Stimulated activated naive CD8-positive, alpha-beta T cell treated with anti-CD3 and anti-CD28 coated beads, Interleukin-15, Interleukin-2, amounts not matched to agents 100 ng/mL and 50 ng/mL, for 24 hours (primary cell): Measurements from ENCODE around the gene SPATC1L.
"Not testable (repeated sequence)": the region's sequence is repeated elsewhere in the genome, so short reads cannot be mapped to it uniquely, and the experiment has no call there.

Experiments
- H3K27ac Mint-ChIP-seq: one replicate; pipeline ENCODE4 v1.8.0; 2021; ENCODE audit warnings: mild to moderate bottlenecking, mixed read lengths
- H3K27me3 Mint-ChIP-seq: one replicate; pipeline ENCODE4 v1.8.0; 2021; ENCODE audit warnings: mixed read lengths
- H3K36me3 Mint-ChIP-seq: one replicate; pipeline ENCODE4 v1.8.0; 2021; ENCODE audit warnings: low read depth, mixed read lengths
- H3K4me1 Mint-ChIP-seq: one replicate; pipeline ENCODE4 v1.8.0; 2021; ENCODE audit warnings: low read depth, mixed read lengths
- H3K4me3 Mint-ChIP-seq: one replicate; pipeline ENCODE4 v1.8.0; 2021; ENCODE audit warnings: mild to moderate bottlenecking, mixed read lengths
- H3K9me3 Mint-ChIP-seq: one replicate; pipeline ENCODE4 v1.8.0; 2021; ENCODE audit warnings: mixed read lengths

SPATC1L gene

DNA sequence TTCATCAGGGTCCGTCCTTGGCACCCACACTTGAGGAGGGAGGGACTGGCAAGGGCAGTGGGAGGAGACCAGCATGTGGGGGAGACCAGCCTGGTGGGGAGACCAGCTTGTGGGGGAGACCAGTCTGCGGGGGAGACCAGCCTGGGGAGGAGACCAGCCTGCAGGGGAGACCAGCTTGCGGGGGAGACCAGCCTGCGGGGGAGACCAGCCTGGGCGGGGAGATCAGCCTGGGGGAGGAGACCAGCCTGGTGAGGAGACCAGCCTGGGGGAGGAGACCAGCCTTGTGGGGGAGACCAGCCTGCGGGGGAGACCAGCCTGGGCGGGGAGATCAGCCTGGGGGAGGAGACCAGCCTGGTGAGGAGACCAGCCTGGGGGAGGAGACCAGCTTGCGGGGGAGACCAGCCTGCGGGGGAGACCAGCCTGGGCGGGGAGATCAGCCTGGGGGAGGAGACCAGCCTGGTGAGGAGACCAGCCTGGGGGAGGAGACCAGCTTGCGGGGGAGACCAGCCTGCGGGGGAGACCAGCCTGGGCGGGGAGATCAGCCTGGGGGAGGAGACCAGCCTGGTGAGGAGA, 836 bp downstream of the SPATC1L start:
- not testable (repeated sequence) for H3K27ac Mint-ChIP-seq, H3K9me3 Mint-ChIP-seq, H3K27me3 Mint-ChIP-seq, H3K4me1 Mint-ChIP-seq, H3K36me3 Mint-ChIP-seq
- peak overlapping the region; percentile 47 for H3K4me3 Mint-ChIP-seq

- no peaks in the 10 kb centered on the region for H3K27me3 Mint-ChIP-seq
- no peaks in the 10 kb centered on the region for H3K36me3 Mint-ChIP-seq
- peak overlapping the region; percentile 47 for H3K4me3 Mint-ChIP-seq
- peaks cover 1% of the 10 kb centered on the region for H3K9me3 Mint-ChIP-seq
- no peaks in the 10 kb centered on the region for H3K4me1 Mint-ChIP-seq
- H3K27ac Mint-ChIP-seq = no peak overlapping the region
These were observed 1.5 kb downstream of the SPATC1L start for GRCh38 chr21:46182548-46183336.

DNA sequence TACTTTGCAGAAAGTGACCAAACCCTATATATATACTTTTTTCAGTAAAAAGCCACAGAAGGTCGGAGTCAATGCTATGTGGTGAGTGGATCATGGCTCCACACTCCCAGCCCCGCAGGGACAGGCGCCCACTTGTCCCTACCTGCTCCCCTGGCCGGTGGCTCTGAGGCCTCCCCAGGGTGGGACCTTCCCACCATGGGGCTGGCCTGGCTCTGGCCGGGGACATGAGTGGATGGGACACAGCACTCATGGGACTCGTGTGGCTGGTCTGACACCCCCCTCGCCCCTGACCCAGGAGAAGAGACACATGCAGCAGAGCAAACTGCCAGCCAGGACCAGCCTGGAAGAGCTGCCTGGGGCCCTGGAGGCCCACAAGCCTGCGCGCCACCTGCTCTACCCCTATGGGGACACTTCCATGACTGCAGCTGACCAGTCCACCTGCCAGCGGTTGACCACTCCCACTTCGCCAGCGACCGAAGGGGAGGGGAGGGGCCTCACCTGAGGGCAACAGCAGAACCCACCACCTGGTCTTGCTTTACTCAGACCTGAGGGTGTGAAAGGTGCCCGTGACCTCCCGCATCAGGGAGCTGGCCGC, 2.2 kb downstream of the SPATC1L start:
- peaks cover 4% of the 10 kb centered on the region for H3K9me3 Mint-ChIP-seq
- H3K36me3 Mint-ChIP-seq = no peaks in the 10 kb centered on the region
- no peak overlapping the region for H3K27ac Mint-ChIP-seq
- no peak overlapping the region for H3K4me3 Mint-ChIP-seq
- H3K27me3 Mint-ChIP-seq = no peaks in the 10 kb centered on the region
- no peaks in the 10 kb centered on the region for H3K4me1 Mint-ChIP-seq

DNA sequence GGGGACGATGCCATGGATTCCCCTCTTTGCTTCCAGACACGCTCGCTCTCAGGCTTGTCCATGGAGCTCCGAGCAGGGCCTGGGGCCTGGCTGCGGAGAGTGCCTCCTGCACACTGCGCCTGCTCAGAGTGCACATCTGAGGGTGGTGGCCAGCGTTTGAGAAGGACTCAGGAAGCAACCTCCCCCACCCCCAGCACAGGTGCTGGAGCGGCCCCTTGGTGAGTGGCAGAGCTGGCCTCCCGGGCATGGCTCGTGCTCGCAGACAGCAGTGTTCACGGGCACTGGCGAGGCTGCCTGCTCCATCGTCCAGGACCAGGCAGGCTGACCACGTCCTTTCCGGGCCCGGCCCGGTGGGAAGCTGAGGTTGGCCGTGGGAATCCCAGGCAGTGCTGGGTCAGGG, 2.8 kb downstream of the SPATC1L start:
- Mint-ChIP-seq H3K27ac (no peak overlapping the region), H3K4me1 (no peaks in the 10 kb centered on the region), H3K4me3 (no peak overlapping the region), H3K27me3 (no peaks in the 10 kb centered on the region), H3K9me3 (peaks cover 4% of the 10 kb centered on the region), H3K36me3 (no peaks in the 10 kb centered on the region)

GRCh38 chr21:46180778-46181391, 3.4 kb downstream of the SPATC1L start:
- Mint-ChIP-seq H3K9me3 (peaks cover 9% of the 10 kb centered on the region), H3K36me3 (no peaks in the 10 kb centered on the region), H3K4me3 (no peak overlapping the region), H3K27me3 (peaks cover 5% of the 10 kb centered on the region), H3K4me1 (no peaks in the 10 kb centered on the region), H3K27ac (no peak overlapping the region)

DNA sequence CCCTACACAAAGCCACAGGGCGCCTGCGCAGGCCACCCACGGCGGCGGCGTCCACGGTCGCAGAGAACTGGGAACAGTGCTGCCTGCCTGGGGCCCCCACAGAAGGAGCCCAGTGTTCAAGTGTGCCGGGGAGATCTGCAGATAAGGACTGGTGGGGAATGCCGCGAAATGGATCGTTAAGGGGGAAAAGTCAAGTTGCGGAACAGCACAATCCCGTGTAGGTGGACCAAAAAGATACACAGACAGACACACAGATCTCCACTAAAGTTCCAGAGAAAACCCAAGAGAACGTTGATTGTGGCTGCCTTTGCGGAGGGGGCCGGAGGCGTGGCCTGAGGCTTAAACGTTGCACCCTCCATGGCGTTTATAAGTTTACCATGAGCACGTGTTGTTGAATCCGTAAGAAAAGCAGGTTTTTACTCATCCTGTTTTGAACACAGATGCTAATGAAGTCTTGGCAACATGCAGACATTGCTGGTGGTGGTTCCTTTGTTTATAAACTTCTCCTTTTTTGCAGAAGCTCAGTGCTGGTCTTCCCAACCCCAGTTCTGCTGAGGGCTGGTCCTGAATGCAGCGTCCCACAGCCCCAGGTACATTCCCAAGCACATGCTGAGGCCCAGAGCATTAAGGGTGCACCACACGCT, 4.1 kb downstream of the SPATC1L start:
- Mint-ChIP-seq H3K4me1 (no peaks in the 10 kb centered on the region), H3K27ac (no peak overlapping the region), H3K9me3 (peaks cover 13% of the 10 kb centered on the region), H3K4me3 (no peak overlapping the region), H3K36me3 (no peaks in the 10 kb centered on the region), H3K27me3 (peaks cover 10% of the 10 kb centered on the region)

DNA sequence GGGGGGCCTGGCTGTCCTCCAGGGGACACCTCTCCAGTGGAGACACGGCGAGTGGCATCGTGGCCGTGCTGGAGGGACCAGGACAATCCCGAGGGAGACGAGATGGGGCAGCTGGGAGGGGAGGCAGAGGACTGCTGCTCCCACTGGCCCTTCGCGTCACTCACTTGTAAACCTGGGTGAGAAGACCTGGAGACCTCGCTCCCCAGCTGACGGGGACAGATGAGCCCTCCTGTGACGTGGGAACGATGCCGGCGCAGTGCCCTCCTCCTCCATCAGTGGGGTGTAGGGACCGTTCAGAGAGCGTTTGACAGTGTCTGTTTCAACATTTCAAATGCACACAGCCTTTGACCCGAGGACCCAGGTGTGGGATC, 4.6 kb downstream of the SPATC1L start:
- H3K4me3 Mint-ChIP-seq = no peak overlapping the region
- peaks cover 13% of the 10 kb centered on the region for H3K27me3 Mint-ChIP-seq
- H3K36me3 Mint-ChIP-seq = no peaks in the 10 kb centered on the region
- H3K27ac Mint-ChIP-seq = no peak overlapping the region
- H3K9me3 Mint-ChIP-seq = peaks cover 18% of the 10 kb centered on the region
- H3K4me1 Mint-ChIP-seq = no peaks in the 10 kb centered on the region

DNA sequence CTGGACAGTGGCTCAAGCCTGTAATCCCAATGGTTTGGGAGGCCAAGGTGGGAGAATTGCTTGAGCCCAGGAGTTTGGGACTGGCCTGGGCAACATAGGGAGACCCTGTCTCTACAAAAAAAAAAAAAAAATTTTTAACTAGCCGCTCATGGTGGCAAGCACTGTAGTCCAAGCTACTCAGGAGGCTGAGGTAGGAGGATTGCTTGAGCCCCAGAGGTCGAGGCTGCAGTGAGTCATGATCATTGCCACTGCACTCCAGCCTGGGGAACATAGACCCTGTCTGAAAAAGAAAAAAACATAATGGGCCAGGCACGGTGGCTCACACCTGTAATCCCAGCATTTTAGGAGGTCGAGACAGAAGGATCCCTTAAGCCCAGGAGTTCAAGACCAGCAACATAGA, 5.3 kb downstream of the SPATC1L start:
- H3K4me1 Mint-ChIP-seq = no peaks in the 10 kb centered on the region
- no peaks in the 10 kb centered on the region for H3K36me3 Mint-ChIP-seq
- no peak overlapping the region for H3K27ac Mint-ChIP-seq
- H3K4me3 Mint-ChIP-seq = no peak overlapping the region
- H3K9me3 Mint-ChIP-seq = peaks cover 24% of the 10 kb centered on the region
- peaks cover 18% of the 10 kb centered on the region for H3K27me3 Mint-ChIP-seq

DNA sequence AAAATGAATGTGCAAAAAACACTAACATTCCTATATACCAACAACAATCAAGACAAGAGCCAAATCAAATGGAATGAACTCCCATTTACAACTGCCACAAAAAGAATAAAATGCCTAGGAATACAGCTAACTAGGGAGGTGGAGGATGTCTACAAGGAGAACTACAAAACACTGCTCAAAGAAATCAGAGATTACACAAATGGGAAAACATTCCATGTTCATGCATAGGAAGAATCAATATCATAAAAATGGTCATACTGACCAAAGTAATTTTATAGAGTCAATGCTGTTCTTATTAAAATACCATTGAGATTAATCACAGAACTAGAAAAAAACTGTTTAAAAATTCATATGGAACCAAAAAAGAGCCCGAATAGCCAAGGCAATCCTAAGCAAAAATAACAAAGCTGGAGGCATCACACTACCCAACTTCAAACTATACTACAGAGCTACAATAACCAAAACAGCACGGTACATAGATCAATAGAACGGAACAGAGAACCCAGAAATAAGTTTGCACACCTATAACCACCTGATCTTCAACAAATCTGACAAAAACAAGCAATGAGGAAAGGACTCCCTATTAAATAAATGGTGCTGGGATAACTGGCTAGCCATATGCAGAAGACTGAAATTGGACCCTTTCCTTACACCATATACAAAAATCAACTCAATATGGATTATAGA, 7.7 kb downstream of the SPATC1L start:
- not testable (repeated sequence) for H3K27ac Mint-ChIP-seq, H3K4me1 Mint-ChIP-seq

GRCh38 chr21:46173573-46173972, 10.7 kb downstream of the SPATC1L start:
- H3K4me1 Mint-ChIP-seq = no peaks in the 10 kb centered on the region
- peaks cover 18% of the 10 kb centered on the region for H3K27me3 Mint-ChIP-seq
- H3K4me3 Mint-ChIP-seq = no peak overlapping the region
- no peaks in the 10 kb centered on the region for H3K36me3 Mint-ChIP-seq
- no peak overlapping the region for H3K27ac Mint-ChIP-seq
- H3K9me3 Mint-ChIP-seq = peaks cover 24% of the 10 kb centered on the region

More for the DNA sequence above, 7.7 kb downstream of the SPATC1L start:
- Mint-ChIP-seq H3K27me3 (peaks cover 18% of the 10 kb centered on the region), H3K9me3 (peaks cover 24% of the 10 kb centered on the region)
- not testable (repeated sequence) for H3K4me3 Mint-ChIP-seq, H3K36me3 Mint-ChIP-seq

DNA sequence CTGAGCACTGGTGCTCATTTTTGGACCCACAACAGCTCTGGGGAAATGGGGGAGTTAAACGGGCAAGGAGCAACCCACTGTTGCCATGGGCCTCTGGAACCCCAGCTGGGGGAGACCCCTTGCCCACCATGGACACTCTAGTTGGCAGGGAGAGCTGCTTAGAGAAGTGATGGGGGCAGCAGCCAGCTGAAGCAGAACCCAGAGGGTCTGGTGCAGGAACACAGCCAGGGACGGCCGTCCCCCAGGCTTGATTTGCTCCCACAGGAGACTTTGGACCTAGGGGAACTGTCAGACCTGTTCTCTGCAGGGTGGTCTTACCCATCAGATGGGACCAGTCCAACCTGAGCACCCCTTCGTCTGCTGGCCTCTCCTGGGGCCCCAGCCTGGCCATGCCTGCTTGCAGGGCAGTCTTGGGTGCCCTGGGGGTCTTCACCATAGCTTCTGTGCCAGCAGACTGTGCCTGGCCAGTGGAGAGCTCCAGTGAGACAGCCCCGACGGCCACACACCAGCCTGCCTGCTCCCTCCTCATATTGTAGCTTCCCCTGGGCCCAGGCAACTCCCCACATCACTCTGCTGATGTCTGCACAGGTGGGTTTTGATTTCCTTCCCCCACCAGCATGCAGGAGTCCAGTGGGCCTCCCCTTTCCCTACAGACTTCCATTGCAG, 11.3 kb downstream of the SPATC1L start:
- Mint-ChIP-seq H3K27me3 (peaks cover 18% of the 10 kb centered on the region), H3K4me3 (no peak overlapping the region), H3K27ac (no peak overlapping the region)

DNA sequence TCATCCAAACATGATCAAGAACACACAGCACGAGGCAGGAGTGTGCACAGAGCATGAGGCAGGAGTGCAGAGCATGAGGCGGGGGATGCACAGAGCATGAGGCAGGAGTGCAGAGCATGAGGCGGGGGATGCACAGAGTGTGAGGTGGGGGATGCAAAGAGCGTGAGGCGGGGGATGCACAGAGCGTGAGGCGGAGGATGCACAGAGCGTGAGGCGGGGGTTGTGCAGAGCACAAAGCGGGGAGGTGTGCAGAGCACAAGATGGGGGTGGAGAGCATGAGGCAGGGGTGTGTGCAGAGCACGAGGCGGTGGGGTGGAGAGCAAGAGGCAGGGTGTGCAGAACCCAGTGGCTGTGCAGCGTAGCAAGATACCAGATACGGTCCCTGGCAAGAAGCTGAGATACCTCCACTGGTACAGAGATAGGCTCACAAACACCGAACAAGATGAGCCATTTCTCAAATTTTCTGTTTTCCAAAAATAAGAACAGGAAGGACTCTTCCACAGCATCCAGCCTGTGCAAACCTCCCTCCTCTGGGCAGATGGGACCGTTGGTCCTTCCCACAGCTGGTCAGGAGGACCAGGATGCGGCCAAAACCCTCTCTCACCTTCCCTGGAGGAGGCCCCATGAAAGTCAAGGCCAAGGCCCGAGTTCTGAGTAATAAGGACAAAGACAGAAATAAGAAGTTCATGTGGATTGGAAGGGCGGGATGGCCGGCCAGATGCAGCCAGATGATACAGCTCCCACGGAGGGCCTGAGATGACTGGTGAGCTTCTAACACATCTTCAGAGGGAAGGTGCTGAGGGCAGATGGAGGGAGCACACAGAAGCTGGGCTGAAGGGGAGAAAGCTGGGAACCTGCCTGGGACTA, 12.0 kb downstream of the SPATC1L start:
- Mint-ChIP-seq H3K27ac (no peak overlapping the region), H3K36me3 (no peaks in the 10 kb centered on the region), H3K4me1 (no peaks in the 10 kb centered on the region), H3K27me3 (peaks cover 18% of the 10 kb centered on the region), H3K9me3 (peaks cover 20% of the 10 kb centered on the region), H3K4me3 (no peak overlapping the region)

More for the DNA sequence above, 11.3 kb downstream of the SPATC1L start:
- Mint-ChIP-seq H3K36me3 (no peaks in the 10 kb centered on the region), H3K9me3 (peaks cover 24% of the 10 kb centered on the region), H3K4me1 (no peaks in the 10 kb centered on the region)

DNA sequence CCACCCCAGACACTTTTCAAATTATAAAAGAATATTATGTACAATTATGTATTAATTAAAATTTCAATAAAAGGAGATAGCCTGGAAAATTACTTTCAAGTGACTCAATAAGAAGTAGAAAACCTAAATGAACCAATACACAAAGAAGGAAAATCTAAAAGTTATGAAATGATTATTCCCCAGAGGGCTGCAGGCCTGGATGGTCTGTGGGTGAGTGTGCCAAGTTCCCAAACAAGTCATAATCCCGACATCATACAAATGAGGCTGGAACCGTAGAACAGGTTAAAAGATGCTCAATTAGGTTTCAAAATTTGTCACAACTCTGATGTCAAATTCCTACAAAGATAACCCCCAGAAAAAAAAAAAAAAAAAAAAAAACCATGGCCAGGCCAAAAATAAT, 12.7 kb downstream of the SPATC1L start:
- peaks cover 18% of the 10 kb centered on the region for H3K27me3 Mint-ChIP-seq
- H3K4me3 Mint-ChIP-seq = no peak overlapping the region
- H3K27ac Mint-ChIP-seq = no peak overlapping the region
- H3K36me3 Mint-ChIP-seq = no peaks in the 10 kb centered on the region
- H3K9me3 Mint-ChIP-seq = peaks cover 20% of the 10 kb centered on the region
- H3K4me1 Mint-ChIP-seq = no peaks in the 10 kb centered on the region
